ENCODE results near the gene ASB17. TPM values are rescaled to one million over a fixed set of nuclear protein-coding genes. Genes with fewer than 3 reads are reported as not detected.
A peak's percentile ranks its signal among the peaks of the same experiment; 100 is the strongest.

The ASB17 gene
- total and polyA plus RNA-seq, 10 of the 15 experiments (the other 5 are each of a cell fraction or from before 2014, with no cell fraction given), result 0.05 TPM; not detected in 9

- in situ Hi-C loops (cut with MboI) (loop anchor here (10.0 kb wide), 1 partner anchor 256 kb away; the partner anchor contains the start of gene ACADM), intact Hi-C loops (cut with micrococcal nuclease; ENCODE audit: unreplicated experiment) (loop anchor here (2.0 to 10.0 kb wide), 4 partner anchors 44 to 259 kb away; partner anchors contain the start of genes ACADM and RABGGTB)
- POLR2A ChIA-PET, result interaction anchor here (0.5 to 1.4 kb wide), 3 partner anchors 10 to 704 kb away, joined by 3 read pairs; no protein-coding TSS in a partner anchor
- peaks cover 9% of the 10 kb centered on the region for H3K4me1 ChIP-seq (ENCODE audit: control insufficient read depth, insufficient read depth, low read length)
- ATAC-seq (peak; percentile 60), DNase-seq (ENCODE audit: low read depth, low spot score) (no peak), FAIRE-seq (no peak)
- SMC1A ChIA-PET (ENCODE audit: uncharacterized antibody, unreplicated experiment), result interaction anchor here (0.8 to 2.5 kb wide), 14 partner anchors 10 to 72 kb away, joined by 3 to 12 read pairs (median 4); no protein-coding TSS in a partner anchor
- 10% methylated on average over 6 of the region's 6 CpGs for WGBS (ENCODE audit: insufficient coverage, insufficient replicate concordance, low lambda C conversion rate, missing lambda C conversion rate)
- peaks cover 3% of the 10 kb centered on the region for H3K9me3 ChIP-seq (replicated peaks; ENCODE audit: control insufficient read depth, insufficient read depth, low read length)
- no TSS peak for BruUV-seq (replicated peaks)
- no peaks in the 10 kb centered on the region for H3K36me3 ChIP-seq (ENCODE audit: control insufficient read depth in 2 of 2, insufficient read depth in 2 of 2, low read length in 1 of 2)
- H3K27ac ChIP-seq (ENCODE audit: control insufficient read depth, insufficient read depth), result peak overlapping the region; percentile 54
- RAD21 ChIA-PET (ENCODE audit: unreplicated experiment), result interaction anchor here (0.6 to 2.5 kb wide), 12 partner anchors 9 to 1259 kb away, joined by 3 to 10 read pairs (median 3); no protein-coding TSS in a partner anchor
- peak overlapping the region; percentile 64 for H3K4me2 ChIP-seq (ENCODE audit: control insufficient read depth, insufficient read depth)
- no peaks in the 10 kb centered on the region for H3K27me3 ChIP-seq (replicated peaks in 1 of 2; ENCODE audit: control insufficient read depth in 2 of 2, insufficient read depth in 2 of 2, low read length in 1 of 2)
- H2AFZ ChIP-seq (ENCODE audit: control insufficient read depth, low read depth, low read length), result peak overlapping the region; percentile 40
- no peaks in the 10 kb centered on the region for H3K79me2 ChIP-seq (ENCODE audit: control insufficient read depth, insufficient read depth, low read length)
- CTCF ChIA-PET, result interaction anchor here (0.6 to 3.9 kb wide), 5 partner anchors 11 to 173 kb away, joined by 3 to 36 read pairs (median 5); no protein-coding TSS in a partner anchor
- H3K9ac ChIP-seq (ENCODE audit: control insufficient read depth, insufficient read depth, low read length), result no peak overlapping the region
- no peaks in the 10 kb centered on the region for H4K20me1 ChIP-seq (ENCODE audit: control insufficient read depth, insufficient read depth)
- peak overlapping the region; percentile 15; the same call in 1 of the 2 replicates for H3K4me3 ChIP-seq
- TF ChIP-seq HDGF (IDR thresholded peaks at IDR 0.05), result peak; percentile 70; the same call in 1 of the 2 replicates
- TF ChIP-seq HSF1 (IDR thresholded peaks at IDR 0.05; ENCODE audit: low read depth, low read length), result no peak
- peak; percentile 69 for TF ChIP-seq MEF2B (IDR thresholded peaks at IDR 0.05; ENCODE audit: partially characterized antibody, poor library complexity, severe bottlenecking)
- peak; percentile 71 for TF ChIP-seq JUNB (IDR thresholded peaks at IDR 0.05)
- TF ChIP-seq NRF1 (conservative IDR thresholded peaks at IDR 0.05; ENCODE audit: low read depth, low read length), result no peak
- peak; percentile 21 for TF ChIP-seq SKIL (IDR thresholded peaks at IDR 0.05; ENCODE audit: low read depth, poor library complexity, severe bottlenecking)
- TF ChIP-seq CREM (IDR thresholded peaks at IDR 0.05; ENCODE audit: low read depth), result no peak
- TF ChIP-seq PKNOX1 (IDR thresholded peaks at IDR 0.05), result peak; percentile 71
- peak; percentile 24; the same call in 1 of the 2 replicates for TF ChIP-seq RUNX3 (IDR thresholded peaks at IDR 0.05; ENCODE audit: low read length)
- peak; percentile 83 for TF ChIP-seq EED (IDR thresholded peaks at IDR 0.05; ENCODE audit: low read depth)
- peak; percentile 47; the same call in 1 of the 2 replicates for TF ChIP-seq FOXM1 (IDR thresholded peaks at IDR 0.05; ENCODE audit: low read depth, low read length)
- TF ChIP-seq RELB (IDR thresholded peaks at IDR 0.05; ENCODE audit: low read depth), result 0 out of 2 replicates have a peak, but pooled peaks have one; percentile 15
- no peak for TF ChIP-seq RB1 (IDR thresholded peaks at IDR 0.05; ENCODE audit: borderline replicate concordance)
- peak in 1 of 2 experiments; percentile 50; a peak in 2 of 4 replicates for TF ChIP-seq ETV6 (conservative IDR thresholded peaks at IDR 0.05 in 1 of 2, IDR thresholded peaks at IDR 0.05 in 1 of 2; ENCODE audit: borderline replicate concordance in 1 of 2, low read depth in 1 of 2)
- peak; percentile 67 to 76 for TF ChIP-seq IKZF2 (IDR thresholded peaks at IDR 0.05)
- no peak for TF ChIP-seq POLR2A (IDR thresholded peaks at IDR 0.05; ENCODE audit: low read depth, low read length)
These were observed 49.0 kb upstream of the ASB17 start for GRCh38 chr1:75980972-75981897.

Data from GM12878 (cell line).